GM03348 (cell line): Measurements from ENCODE around the gene TUBGCP5.
A peak's percentile ranks its signal among the peaks of the same experiment; 100 is the strongest.
"Not testable (repeated sequence)": the region's sequence is repeated elsewhere in the genome, so short reads cannot be mapped to it uniquely, and the experiment has no call there.

Experiments
- DNase-seq: peaks from one replicate; pipeline ENCODE4 v3.0.0; 2012; ENCODE audit warnings: low spot score

TUBGCP5 gene

DNA sequence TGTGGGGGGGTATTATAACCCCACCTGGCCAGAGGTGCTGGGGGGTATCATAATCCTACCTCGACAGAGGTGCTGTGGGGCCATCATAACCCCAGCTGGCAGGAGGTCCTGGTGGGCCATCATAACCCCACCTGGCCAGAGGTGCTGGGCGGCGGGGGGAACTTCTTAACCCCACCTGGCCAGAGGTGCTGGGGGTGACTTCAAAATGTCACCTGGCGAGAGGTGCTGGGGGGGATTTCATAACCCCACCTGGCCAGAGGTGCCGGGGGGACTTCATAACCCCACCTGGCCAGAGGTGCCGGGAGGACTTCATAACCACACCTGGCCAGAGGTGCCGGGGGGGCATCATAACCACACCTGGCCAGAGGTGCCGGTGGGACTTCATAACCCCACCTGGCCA lies 2.4 kb upstream of the TUBGCP5 start:
- not testable (repeated sequence) for DNase-seq

DNA sequence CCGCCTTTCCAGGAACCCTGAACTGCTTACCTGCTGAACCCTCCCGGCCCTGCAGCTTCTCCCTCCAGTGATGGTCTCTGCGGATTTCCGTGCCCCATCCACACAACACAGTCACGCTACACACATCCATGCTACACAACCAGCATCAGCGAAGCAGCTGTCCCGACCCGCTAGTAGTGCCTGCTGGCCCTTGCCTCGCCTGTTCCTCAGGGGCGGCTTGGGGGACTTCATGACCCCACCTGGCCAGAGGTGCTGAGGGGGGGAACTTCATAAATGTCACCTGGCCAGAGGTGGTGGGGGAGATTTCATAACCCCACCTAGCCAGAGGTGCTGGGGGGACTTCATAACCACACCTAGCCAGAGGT lies 530 bp upstream of the TUBGCP5 start:
- DNase-seq = no peak

DNA sequence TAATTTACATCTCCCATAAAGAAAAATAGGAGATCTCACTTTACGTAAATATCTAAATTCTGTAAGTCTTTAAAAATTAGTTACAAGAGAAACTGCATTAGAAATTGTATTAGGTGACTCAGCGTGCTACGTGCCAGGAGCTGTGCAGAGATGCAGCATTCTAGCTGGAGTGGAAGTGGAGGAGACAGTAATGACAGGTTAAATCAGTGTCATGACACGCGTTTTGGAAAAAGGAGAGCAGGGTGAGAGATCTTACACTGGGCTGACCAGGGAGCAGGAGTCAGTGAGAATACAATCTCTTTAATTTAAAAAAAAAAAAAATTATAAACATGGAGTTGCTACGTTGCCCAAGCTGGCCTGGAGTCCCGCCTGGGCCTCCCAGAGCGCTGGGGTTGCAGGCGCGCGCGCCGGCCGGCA lies 635 bp downstream of the TUBGCP5 start:
- DNase-seq = peak; percentile 57

DNA sequence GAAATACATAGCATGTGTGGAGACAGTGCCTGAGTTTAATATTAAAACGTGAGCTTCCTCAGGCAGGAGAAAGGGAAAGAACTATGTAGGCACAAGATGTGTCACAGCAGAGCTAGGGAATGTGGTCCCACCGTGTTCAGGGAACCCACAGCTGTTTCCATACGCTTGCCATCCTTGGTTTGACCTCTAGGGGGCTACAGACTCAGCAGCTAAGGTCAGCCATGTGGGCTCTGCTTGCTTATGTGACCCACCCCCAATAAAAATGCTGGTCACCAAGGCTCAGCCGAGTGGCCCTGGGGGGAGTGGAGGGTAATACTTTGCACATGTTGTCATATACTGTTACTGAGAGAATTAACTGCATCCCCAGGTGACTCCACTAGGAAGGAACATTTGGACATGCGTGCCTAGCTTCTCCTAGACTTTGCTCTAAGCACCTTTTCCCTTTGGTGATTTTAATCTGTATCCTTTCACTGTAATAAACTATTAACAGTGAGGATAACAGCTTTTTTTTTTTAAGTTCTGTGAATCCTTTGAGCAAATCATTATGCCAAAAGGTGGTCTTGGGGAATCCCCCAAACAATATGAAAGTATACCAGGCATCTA lies 3.3 kb downstream of the TUBGCP5 start:
- peak; percentile 67 for DNase-seq

DNA sequence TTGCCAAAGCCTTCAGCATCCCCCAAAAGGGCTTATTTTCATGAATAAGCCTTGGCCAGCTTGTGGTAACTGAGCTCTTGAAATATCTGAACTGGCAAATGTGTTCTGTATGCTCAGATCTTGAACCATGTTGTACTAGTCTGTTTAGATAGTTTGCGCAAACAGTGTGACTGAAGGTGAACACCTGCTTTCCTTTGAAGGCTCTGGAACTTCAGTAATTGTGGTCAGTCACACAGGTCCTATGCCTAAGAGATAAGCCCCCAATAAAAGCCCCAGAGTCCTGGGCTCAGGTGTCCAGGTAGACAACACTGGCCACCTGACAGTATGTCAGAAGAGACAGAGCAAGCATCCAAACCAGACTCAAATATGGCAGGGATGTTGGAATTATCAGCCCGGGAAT lies 5.4 kb downstream of the TUBGCP5 start:
- no peak for DNase-seq

DNA sequence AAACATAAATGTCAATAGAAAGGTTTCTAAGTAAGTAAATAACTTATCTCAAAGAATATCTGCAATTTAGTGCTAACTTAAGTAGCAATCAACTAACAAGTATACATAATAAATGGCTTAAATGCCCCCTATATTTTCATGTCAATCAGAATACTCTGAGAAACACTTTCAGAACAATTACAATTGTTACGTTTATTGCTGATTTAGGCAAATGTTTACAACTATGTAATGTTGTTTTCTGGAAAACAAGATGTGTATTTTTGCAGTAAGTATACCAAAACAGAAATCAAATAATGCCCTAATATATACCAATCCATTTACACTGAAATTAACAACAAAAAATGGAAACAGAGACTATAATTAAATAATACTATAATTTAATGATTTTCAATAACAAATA lies 13.2 kb downstream of the TUBGCP5 start:
- DNase-seq = no peak

GRCh38 chr15:23022156-23022555 lies 17.2 kb downstream of the TUBGCP5 start:
- no peak for DNase-seq

DNA sequence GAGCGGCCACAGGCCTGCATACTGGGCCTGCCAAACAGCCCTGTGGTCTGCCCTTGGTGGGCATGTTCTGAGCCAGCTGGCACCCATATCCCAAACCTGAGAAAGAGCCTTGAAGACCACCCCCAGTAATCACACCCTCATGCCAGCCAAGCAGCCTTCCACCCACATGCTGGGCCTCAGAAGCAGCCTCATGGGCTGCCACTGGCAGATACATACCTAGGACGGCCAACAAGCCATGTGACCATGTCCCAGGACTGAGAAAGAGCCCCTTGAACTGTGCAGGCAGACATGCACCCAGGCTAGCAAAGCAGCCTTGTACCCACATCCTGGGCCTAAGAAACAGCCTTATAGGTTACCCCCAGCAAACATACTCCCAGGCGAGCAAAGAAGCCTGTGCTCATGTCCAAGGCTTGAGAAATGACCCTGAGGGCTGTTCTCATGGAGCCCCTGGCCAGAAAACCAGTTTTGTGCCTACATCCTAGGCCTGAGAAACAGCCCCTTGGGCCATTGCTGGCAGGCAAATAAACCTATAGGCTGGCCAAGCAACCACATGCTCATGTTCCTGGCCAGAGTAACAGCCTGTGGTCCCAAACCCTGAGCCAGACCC lies 24.9 kb downstream of the TUBGCP5 start:
- DNase-seq = no peak

GRCh38 chr15:23013681-23014080 lies 25.7 kb downstream of the TUBGCP5 start:
- DNase-seq = no peak

DNA sequence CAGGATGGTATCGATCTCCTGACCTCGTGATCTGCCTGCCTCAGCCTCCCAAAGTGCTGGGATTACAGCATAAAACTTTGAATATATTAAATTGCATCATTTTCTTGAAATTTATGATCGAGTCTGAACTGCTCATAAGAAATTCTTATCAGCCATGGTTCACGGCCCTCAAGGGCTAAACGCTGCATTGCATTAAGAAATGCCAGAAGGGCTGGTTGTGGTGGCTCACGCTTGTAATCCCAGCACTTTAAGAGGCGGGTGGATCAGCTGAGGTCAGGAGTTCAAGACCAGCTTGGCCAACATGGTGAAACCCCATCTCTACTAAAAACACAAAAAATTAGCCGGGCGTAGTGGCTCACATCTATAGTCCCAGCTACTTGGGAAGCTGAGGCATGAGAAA lies 26.8 kb downstream of the TUBGCP5 start:
- not testable (repeated sequence) for DNase-seq

DNA sequence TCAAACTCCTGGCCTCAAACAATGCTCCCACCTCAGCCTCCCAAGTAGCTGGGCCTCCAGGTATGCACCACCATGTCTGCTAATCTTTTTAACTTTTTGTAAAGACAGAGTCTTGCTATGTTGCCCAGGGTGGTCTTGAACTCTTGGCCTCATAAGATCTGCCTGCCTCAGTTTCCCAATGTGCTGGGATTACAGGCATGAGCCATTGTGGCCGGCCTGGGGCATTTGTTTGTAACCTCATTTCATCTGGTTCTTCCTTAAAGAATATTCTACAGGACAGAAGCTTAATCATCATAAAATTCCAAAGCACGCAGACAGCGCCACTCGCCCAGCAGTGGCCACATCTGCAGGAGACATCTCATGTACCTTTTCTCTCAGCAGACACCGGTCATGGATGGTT lies 35.6 kb downstream of the TUBGCP5 start:
- DNase-seq = no peak

DNA sequence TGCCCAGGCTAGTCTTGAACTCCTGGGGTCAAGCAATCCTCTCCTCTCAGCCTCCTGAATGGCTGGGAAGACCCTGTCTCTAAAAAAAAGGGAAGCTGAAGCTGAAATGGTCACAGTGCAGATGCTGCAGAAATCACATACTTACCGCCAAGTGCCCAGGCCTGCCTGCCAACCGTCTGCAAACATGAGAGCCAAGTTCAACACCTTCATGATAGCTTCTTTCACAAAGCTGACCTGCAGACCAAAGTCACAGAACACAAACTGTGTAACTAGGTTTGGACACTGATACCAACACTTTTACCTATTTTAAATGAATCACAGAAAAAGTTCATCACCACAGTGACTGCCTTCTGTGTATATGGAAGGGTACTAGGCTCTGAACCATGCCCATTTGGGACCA lies 36.4 kb downstream of the TUBGCP5 start:
- no peak for DNase-seq

GRCh38 chr15:22995795-22996194 lies 43.6 kb downstream of the TUBGCP5 start:
- DNase-seq = no peak

DNA sequence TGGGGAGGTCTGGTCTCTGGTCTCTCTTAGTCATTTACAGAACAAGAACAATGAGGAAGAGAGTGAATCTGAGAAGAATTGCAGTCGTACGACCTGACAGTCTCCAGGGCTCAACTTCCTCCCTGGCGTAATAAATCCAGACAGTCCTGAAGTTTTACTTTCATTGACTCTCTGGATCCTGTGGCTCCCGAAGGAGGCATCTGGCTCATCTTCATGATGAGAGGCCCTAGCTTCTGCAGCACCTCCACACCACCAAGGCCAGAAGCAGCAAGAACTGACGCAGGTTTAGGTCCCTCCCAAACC lies 47.4 kb downstream of the TUBGCP5 start:
- DNase-seq = no peak

GRCh38 chr15:22989576-22990477 lies 49.5 kb downstream of the TUBGCP5 start:
- no peak for DNase-seq

DNA sequence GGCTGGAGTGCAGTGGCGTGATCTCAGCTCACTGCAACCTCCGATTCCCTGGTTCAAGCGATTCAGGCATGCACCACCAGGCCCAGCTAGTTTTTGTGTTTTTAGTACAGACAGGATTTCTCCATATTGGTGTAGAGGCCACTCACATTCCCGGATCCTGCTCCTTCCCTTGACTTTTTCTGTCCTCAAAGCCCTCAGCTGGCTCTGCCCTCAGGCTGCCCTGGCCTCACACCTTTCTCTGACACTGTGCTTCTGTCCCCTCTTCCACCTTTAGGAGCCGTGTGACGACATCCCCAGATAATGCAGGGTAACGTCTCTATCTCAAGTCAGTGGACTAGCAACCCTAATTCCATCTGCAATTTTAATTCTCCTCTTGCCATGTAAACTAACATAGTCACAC lies 50.6 kb downstream of the TUBGCP5 start:
- no peak for DNase-seq

DNA sequence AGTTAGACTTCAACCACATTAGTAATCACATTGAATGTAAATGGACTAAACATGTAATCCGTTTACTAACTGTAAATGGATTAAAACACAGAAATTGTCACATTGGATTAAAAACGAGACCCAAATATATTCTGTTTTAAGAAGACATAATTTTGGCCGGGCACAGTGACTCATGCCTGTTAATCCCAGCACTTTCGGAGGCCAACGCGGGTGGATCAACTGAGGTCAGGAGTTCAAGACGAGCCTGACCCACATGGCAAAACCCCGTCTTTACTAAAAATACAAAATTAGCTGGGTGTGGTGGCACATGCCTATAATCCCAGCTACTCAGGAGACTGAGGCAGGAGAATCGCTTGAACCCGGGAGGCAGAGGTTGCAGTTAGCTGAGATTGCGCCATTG lies 57.4 kb downstream of the TUBGCP5 start:
- DNase-seq = not testable (repeated sequence)

DNA sequence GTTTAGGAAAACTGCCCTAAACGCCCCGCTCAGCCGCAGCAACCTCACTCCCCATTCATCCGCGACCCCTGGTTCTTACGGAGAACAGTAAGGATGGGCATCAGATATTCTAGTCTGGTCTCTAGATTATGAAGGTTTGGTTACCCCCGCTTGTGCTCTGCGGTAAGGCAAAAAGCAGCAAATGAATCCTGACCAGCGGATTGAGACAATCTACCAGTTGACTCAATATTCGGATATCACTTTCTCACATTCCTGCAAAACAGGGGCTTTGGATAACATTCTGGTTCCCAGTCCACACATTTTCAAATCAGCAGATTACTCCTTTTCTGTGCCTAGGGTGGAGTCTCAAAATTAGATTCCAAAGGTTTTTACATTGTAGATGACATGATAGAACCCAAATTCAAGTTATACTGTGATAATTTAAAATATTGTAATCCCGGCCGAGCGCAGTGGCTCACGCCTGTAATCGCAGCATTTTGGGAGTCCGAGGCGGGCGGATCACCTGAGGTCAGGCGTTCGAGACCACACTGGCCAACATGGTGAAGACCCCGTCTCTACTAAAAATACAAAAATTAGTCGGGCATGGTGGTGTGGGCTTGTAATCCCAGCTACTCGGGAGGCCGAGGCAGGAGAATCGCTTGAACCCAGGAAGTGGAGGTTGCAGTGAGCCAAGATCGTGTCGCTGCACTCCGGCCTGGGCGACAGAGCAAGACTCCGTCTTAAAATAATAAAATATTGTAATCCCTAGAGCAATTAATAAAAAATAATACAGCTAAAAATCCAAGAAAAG lies 58.1 kb downstream of the TUBGCP5 start:
- DNase-seq = no peak

DNA sequence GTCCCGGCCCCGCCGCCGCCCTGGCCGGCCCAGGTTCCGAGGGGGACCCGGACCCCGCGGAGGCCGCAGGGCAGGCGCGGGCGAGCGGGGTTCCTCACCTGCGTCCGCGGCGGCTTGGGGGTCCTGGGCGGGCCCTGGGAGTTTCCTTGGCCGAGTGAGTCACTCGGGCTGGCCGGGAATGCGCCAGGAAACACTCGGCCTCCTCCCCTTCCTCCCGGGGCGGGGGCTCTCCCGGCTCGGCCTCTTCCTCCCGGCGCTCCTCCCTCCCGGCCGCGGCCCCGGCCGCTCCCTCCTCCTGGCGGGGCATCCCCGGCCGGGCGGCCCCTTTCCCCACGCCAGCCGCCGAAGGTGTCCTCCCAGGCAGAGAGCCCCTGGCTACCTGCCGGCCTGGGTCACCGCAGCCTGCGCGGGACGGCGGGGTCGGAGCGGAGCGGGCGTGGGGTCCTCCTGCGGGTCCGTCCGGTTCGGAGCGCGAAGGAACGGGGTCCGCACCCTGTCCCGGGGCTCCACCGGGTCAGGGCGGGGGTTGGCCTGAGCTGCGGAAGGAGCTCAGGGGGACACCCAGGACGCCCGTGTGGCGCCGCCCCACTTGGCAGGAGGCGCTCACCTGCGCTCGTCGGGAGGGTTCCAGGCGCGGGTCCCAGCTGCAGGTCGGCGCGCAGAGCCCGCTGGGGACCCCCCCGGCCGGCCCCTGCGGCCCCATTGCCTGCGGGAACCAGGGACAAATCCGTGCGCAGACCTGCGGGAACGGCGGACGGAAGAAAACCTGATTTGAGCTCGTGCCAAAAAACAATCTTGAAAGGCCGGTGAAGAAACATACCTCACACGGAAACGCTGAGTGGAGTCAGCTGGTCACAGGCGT lies 58.9 kb downstream of the TUBGCP5 start, which contains the start of gene CYFIP1:
Gene CYFIP1, minus strand, starts transcription at position 180 of the 862 bp plus-strand sequence. CDS start 33,083 bp downstream, outside the sequence.
- peak; percentile 99 for DNase-seq

DNA sequence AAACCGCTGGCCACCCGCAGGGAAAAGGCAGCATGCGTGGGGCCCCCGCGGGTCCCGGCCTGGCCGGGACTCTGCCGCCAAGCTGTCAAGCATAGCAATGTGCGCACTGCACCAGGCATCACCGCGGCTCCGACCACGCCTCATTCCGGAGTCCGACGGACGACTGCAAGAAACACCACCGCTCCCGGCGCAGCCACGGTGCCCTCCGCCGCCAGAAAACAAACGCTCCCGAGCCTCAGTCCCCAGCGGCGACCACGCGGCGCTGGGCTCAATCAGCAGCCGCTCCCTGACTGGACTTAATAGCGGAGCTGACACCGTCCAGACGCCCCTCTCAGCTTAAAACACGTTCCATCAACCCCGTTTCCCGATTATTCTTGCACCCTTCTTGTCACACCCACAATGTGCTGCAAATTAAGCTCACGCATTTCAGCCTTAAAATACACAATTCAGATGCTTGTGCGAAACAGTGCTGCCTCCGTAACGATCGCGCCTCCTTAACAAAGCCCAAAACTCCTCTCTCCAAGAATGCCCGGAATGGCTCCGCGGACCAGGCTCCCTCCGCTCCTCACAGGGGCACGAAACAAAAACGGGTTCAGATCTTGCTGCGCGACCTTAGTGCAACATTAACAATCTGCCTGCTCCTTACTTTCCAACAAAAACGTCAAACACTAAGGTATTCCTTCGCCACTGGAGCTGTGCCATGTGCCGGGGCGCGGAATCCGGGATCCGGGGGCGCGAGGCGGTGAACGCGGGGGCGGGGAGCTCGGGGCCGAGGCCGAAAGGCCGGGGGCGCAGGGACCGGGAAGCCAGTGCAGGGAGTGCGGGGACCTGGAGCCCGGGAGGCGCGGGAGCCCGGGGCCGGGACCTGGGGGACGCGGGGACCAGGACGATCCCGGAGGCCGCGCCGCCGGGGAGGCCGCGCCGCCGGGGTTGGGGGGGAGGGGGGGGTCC lies 59.9 kb downstream of the TUBGCP5 start:
- peak; percentile 75 for DNase-seq
